Forelimb muscle (tissue), 1 donor: ENCODE data around the gene MBNL2. TPM values are rescaled to one million over a fixed set of nuclear protein-coding genes. Genes with fewer than 3 reads are reported as not detected.

Experiments used
- DNase-seq: peaks from one replicate; pipeline ENCODE4 v3.0.0-alpha.2; 2013; ENCODE audit warnings: low read depth
- polyA plus RNA-seq: library from polyadenylated mRNA; unstranded; fragments of 120-200 nt; gene quantifications from one replicate; pipeline ENCODE4 v1.2.1, GENCODE V29; 2013; ENCODE audit not compliant: insufficient read length

The MBNL2 gene
- polyA plus RNA-seq, 1 donor, result 26.5 TPM

GRCh38 chr13:97211300-97211699 lies 10.8 kb upstream of the MBNL2 start:
- DNase-seq, result no peak

GRCh38 chr13:97212004-97212403 lies 10.1 kb upstream of the MBNL2 start:
- no peak for DNase-seq

GRCh38 chr13:97212601-97213040 lies 9.5 kb upstream of the MBNL2 start:
- DNase-seq, result no peak

- DNase-seq, result no peak
Measured at GRCh38 chr13:97214921-97215320, 7.2 kb upstream of the MBNL2 start.

- DNase-seq, result no peak
Measured at GRCh38 chr13:97215325-97215724, 6.8 kb upstream of the MBNL2 start.

GRCh38 chr13:97219226-97219625 lies 2.9 kb upstream of the MBNL2 start:
- DNase-seq, result no peak

- no peak for DNase-seq
Measured at GRCh38 chr13:97220151-97220900, 1.8 kb upstream of the MBNL2 start.

- DNase-seq, result no peak
Measured at GRCh38 chr13:97221046-97221445, 1.1 kb upstream of the MBNL2 start.

- no peak for DNase-seq
Measured at GRCh38 chr13:97221466-97221865, 667 bp upstream of the MBNL2 start.

GRCh38 chr13:97223037-97223710 lies 1.0 kb downstream of the MBNL2 start:
- no peak for DNase-seq

GRCh38 chr13:97223711-97224541 lies 1.8 kb downstream of the MBNL2 start:
- DNase-seq, result peak; percentile 88

- no peak for DNase-seq
Measured at GRCh38 chr13:97224544-97225300, 2.6 kb downstream of the MBNL2 start.

GRCh38 chr13:97225533-97225932 lies 3.4 kb downstream of the MBNL2 start:
- DNase-seq, result no peak

GRCh38 chr13:97226013-97226412 lies 3.9 kb downstream of the MBNL2 start:
- DNase-seq, result no peak

- DNase-seq, result no peak
Measured at GRCh38 chr13:97226788-97227627, 4.9 kb downstream of the MBNL2 start.

GRCh38 chr13:97228850-97229521 lies 6.9 kb downstream of the MBNL2 start:
- no peak for DNase-seq

- no peak for DNase-seq
Measured at GRCh38 chr13:97229699-97230098, 7.6 kb downstream of the MBNL2 start.

GRCh38 chr13:97231118-97231828 lies 9.1 kb downstream of the MBNL2 start:
- no peak for DNase-seq

GRCh38 chr13:97231829-97232196 lies 9.7 kb downstream of the MBNL2 start:
- no peak for DNase-seq

GRCh38 chr13:97233499-97233898 lies 11.4 kb downstream of the MBNL2 start:
- no peak for DNase-seq
